GM12878 (cell line): Measurements from ENCODE around the gene HIVEP2. TPM values are rescaled to one million over a fixed set of nuclear protein-coding genes. Genes with fewer than 3 reads are reported as not detected.

Source experiments
- ATAC-seq: fragments of 200-7000 bp; cut with Tn5 transposase; 3 replicates; pipeline ENCODE4 v1.9.1; 2020; ENCODE audit warnings: mild to moderate bottlenecking, moderate library complexity
- BruUV-seq: library from RNA; stranded (reverse); fragments of 400-500 nt; replicated peaks from 2 replicates; lab custom pipeline; 2021; lab: Mats Ljungman, UMichigan
- CTCF ChIA-PET: fragments of 300-600 bp; sonication (Branson Sonifier 250); formaldehyde crosslinking; extraction: SDS; loops from one replicate; lab custom pipeline; 2021; ENCODE audit warnings: inconsistent platforms; lab: Yijun Ruan, JAX
- POLR2A ChIA-PET: fragments of 350-600 bp; formaldehyde crosslinking; extraction: SDS; loops from one replicate; lab custom pipeline; 2021; ENCODE audit warnings: inconsistent platforms; lab: Charles Lee
- RAD21 ChIA-PET: fragments of 300-600 bp; sonication (Branson Sonifier 250); formaldehyde crosslinking; loops from one replicate; lab custom pipeline; 2023; ENCODE audit warnings: antibody characterized with exemption; ENCODE audit not compliant: unreplicated experiment; lab: Charles Lee
- SMC1A ChIA-PET: fragments of 300-600 bp; sonication (Branson Sonifier 250); formaldehyde crosslinking; loops from one replicate; lab custom pipeline; 2023; ENCODE audit not compliant: unreplicated experiment, uncharacterized antibody; lab: Charles Lee
- DNase-seq: peaks from one replicate; pipeline ENCODE4 v3.0.0-alpha.2; 2011; ENCODE audit warnings: low read depth, low spot score
- FAIRE-seq: peaks from 3 replicates; lab custom pipeline; 2011; peaks lifted over from hg19 to GRCh38; lab: Jason Lieb, UNC
- H2AFZ ChIP-seq: 2 replicates; pipeline ENCODE4 v1.6.0; 2011; ENCODE audit warnings: low read depth, low read length, control low read depth; ENCODE audit not compliant: control insufficient read depth
- H3K27ac ChIP-seq: 2 replicates; pipeline ENCODE4 v1.5.1; 2011; ENCODE audit warnings: control low read depth; ENCODE audit not compliant: control insufficient read depth, insufficient read depth
- H3K27me3 ChIP-seq, 2 experiments: replicated peaks in 1 of 2; 2 replicates each; pipeline versions ENCODE4 v1.6.0 to v1.6.1; 2011; ENCODE audit warnings: low read length in 1 of 2; ENCODE audit not compliant: control insufficient read depth in 2 of 2, insufficient read depth in 2 of 2
- H3K36me3 ChIP-seq, 2 experiments: 2 replicates each; pipeline ENCODE4 v1.5.1; 2011; ENCODE audit warnings: low read length in 1 of 2; ENCODE audit not compliant: control insufficient read depth in 2 of 2, insufficient read depth in 2 of 2
- H3K4me1 ChIP-seq: 2 replicates; pipeline ENCODE4 v1.6.1; 2011; ENCODE audit warnings: mild to moderate bottlenecking, low read length, moderate library complexity, mixed read lengths; ENCODE audit not compliant: control insufficient read depth, insufficient read depth
- H3K4me2 ChIP-seq: 2 replicates; pipeline ENCODE4 v1.6.0; 2011; ENCODE audit warnings: control low read depth; ENCODE audit not compliant: control insufficient read depth, insufficient read depth
- H3K4me3 ChIP-seq: fragments of 200-600 bp; sonication (generic); 2 replicates; pipeline ENCODE4 v1.5.1; 2016
- H3K79me2 ChIP-seq: 2 replicates; pipeline ENCODE4 v1.6.0; 2011; ENCODE audit warnings: low read length; ENCODE audit not compliant: control insufficient read depth, insufficient read depth
- H3K9ac ChIP-seq: 2 replicates; pipeline ENCODE4 v1.8.0; 2011; ENCODE audit warnings: low read length, control low read depth, mixed read lengths; ENCODE audit not compliant: control insufficient read depth, insufficient read depth
- H3K9me3 ChIP-seq: replicated peaks from 3 replicates; pipeline ENCODE4 v1.5.1; 2011; ENCODE audit warnings: mild to moderate bottlenecking, low read length; ENCODE audit not compliant: control insufficient read depth, insufficient read depth
- H4K20me1 ChIP-seq: 2 replicates; pipeline ENCODE4 v1.6.0; 2011; ENCODE audit not compliant: control insufficient read depth, insufficient read depth
- BCL11A ChIP-seq: IDR thresholded peaks from 2 replicates; pipeline ENCODE4 v1.6.1; 2011; ENCODE audit warnings: low read depth, low read length
- CHD2 ChIP-seq: IDR thresholded peaks from 2 replicates; pipeline ENCODE4 v1.6.1; 2011; ENCODE audit warnings: low read depth, low read length, improper control_type of control experiment, borderline replicate concordance
- EGR1 ChIP-seq, 2 experiments: IDR thresholded peaks; 1 replicate in 1 of 2; 2 replicates in 1 of 2; pipeline ENCODE4 v1.6.1; 2011 to 2012; ENCODE audit warnings: low read depth in 2 of 2, low read length in 2 of 2, borderline replicate concordance in 1 of 2, mild to moderate bottlenecking in 1 of 2, moderate library complexity in 1 of 2
- HSF1 ChIP-seq: fragments of 150-350 bp; IDR thresholded peaks from 2 replicates; pipeline ENCODE4 v1.6.1; 2014; ENCODE audit warnings: mild to moderate bottlenecking, low read depth, low read length
- NR2C1 ChIP-seq: fragments of 450-650 bp; IDR thresholded peaks from 2 replicates; pipeline ENCODE4 v1.6.1; 2017; ENCODE audit warnings: antibody characterized with exemption, mild to moderate bottlenecking, moderate library complexity
- NRF1 ChIP-seq: conservative IDR thresholded peaks from 2 replicates; pipeline ENCODE4 v1.6.1; 2011; ENCODE audit warnings: mild to moderate bottlenecking, low read depth, low read length, improper control_type of control experiment
- RELA ChIP-seq: fragments of 450-650 bp; IDR thresholded peaks from 2 replicates; pipeline ENCODE4 v1.8.0; 2014; ENCODE audit warnings: borderline replicate concordance; ENCODE audit not compliant: partially characterized antibody
- SMC3 ChIP-seq: IDR thresholded peaks from 2 replicates; pipeline ENCODE4 v1.6.1; 2011; ENCODE audit warnings: low read length, improper control_type of control experiment, borderline replicate concordance
- WGBS: methylation state at CpG from one replicate; pipeline ENCODE4 v1.1.6; 2016; ENCODE audit warnings: low lambda C conversion rate; ENCODE audit not compliant: insufficient replicate concordance, insufficient coverage; ENCODE audit errors: missing lambda C conversion rate; 5-methylcytosine and 5-hydroxymethylcytosine counted together
- in situ Hi-C: fragments of 300-500 bp; cut with MboI; formaldehyde crosslinking; loops from 9 replicates; pipeline ENCODE4 v1.14.3; 2018; ENCODE audit warnings: mixed read lengths
- intact Hi-C: fragments of 100-400 bp; cut with micrococcal nuclease; formaldehyde crosslinking; loops from one replicate; pipeline ENCODE4 v1.14.2; 2022; ENCODE audit not compliant: unreplicated experiment
- polyA plus RNA-seq, 11 experiments: library from polyadenylated mRNA; depleted of rRNA in 4 of 11; unstranded in 6 of 11; stranded (reverse) in 5 of 11; fragments of >200 nt; fragmentation: Nextera tagmentation in 4 of 11; fragmentation: Illumina TruSeq in 1 of 11; extraction: Ambion mirVana in 4 of 11; extraction: Trizol in 1 of 11; gene quantifications; 1 replicate in 1 of 11; 2 replicates in 10 of 11; pipeline versions ENCODE4 v1.2.1 to v1.2.3, GENCODE V29; 2011 to 2016; ENCODE audit warnings: inconsistent platforms in 2 of 11, missing spikeins in 2 of 11, low read depth in 1 of 11
- total RNA-seq, 4 experiments: library from RNA; depleted of rRNA in 3 of 4; stranded (reverse); fragments of >200 nt in 3 of 4; fragmentation: Illumina TruSeq in 1 of 4; extraction: Trizol in 1 of 4; gene quantifications; 2 replicates each; pipeline versions ENCODE4 v1.2.1 to v1.2.3, GENCODE V29; 2013 to 2021
- TF ChIP-seq, protein P1 (sequence below): fragments of 450-650 bp; IDR thresholded peaks from 2 replicates; pipeline ENCODE4 v1.6.1; 2016; ENCODE audit warnings: mild to moderate bottlenecking

Gene HIVEP2
- total and polyA plus RNA-seq, 10 of the 15 experiments (the other 5 are each of a cell fraction or from before 2014, with no cell fraction given), result 1.2 to 15.7 (median 10.2) TPM

GRCh38 chr6:142796571-142796970 lies 148.4 kb downstream of the HIVEP2 start:
- Histone ChIP-seq H3K4me2 (no peak overlapping the region), H3K9me3 (no peaks in the 10 kb centered on the region), H3K79me2 (peaks cover 27% of the 10 kb centered on the region), H3K4me3 (no peak overlapping the region), H4K20me1 (no peaks in the 10 kb centered on the region), H3K4me1 (peaks cover 17% of the 10 kb centered on the region), H2AFZ (no peak overlapping the region), H3K9ac (no peak overlapping the region), H3K27me3 (no peaks in the 10 kb centered on the region), H3K27ac (no peak overlapping the region), H3K36me3 (peaks cover 0 to 2% of the 10 kb centered on the region in 2 experiments; a peak in 2 of 4 replicates)
- DNase-seq, result no peak
- no TSS peak for BruUV-seq
- intact Hi-C loops, result no loop called here
- POLR2A ChIA-PET, result interaction anchor here (3.7 kb wide), 1 partner anchor 12 kb away, joined by 16 read pairs; no protein-coding TSS in a partner anchor
- 96% methylated on average over 5 of the region's 5 CpGs for WGBS
- RAD21 ChIA-PET, result interaction anchor here (1.1 to 16.5 kb wide), 2 partner anchors 10 to 24 kb away, joined by 4 to 209 read pairs; no protein-coding TSS in a partner anchor
- CTCF ChIA-PET, result interaction anchor here (0.6 to 1.1 kb wide), 2 partner anchors 49 to 89 kb away, joined by 3 read pairs; no protein-coding TSS in a partner anchor
- TF ChIP-seq HSF1, result no peak
- no peak for TF ChIP-seq NRF1
- TF ChIP-seq EGR1 (IDR thresholded peaks at IDR 0.05; ENCODE audit: borderline replicate concordance in 1 of 2, low read depth in 2 of 2, low read length in 2 of 2), result no peak
- TF ChIP-seq BCL11A, result no peak
- TF ChIP-seq CHD2, result no peak
- no peak for TF ChIP-seq RELA
- TF ChIP-seq, protein P1, sequence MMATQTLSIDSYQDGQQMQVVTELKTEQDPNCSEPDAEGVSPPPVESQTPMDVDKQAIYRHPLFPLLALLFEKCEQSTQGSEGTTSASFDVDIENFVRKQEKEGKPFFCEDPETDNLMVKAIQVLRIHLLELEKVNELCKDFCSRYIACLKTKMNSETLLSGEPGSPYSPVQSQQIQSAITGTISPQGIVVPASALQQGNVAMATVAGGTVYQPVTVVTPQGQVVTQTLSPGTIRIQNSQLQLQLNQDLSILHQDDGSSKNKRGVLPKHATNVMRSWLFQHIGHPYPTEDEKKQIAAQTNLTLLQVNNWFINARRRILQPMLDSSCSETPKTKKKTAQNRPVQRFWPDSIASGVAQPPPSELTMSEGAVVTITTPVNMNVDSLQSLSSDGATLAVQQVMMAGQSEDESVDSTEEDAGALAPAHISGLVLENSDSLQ, result no peak
- no peak for TF ChIP-seq NR2C1
- no peak for TF ChIP-seq SMC3
- SMC1A ChIA-PET, result interaction anchor here (0.7 to 4.8 kb wide), 13 partner anchors 7 to 129 kb away, joined by 3 to 32 read pairs (median 4); no protein-coding TSS in a partner anchor
- no peak for ATAC-seq
- in situ Hi-C loops, result no loop called here
- FAIRE-seq, result no peak
